ENCODE measurements around the gene ZNF273.
"Not testable (repeated sequence)": the region's sequence is repeated elsewhere in the genome, so short reads cannot be mapped to it uniquely, and the experiment has no call there.

ZNF273 gene

DNA sequence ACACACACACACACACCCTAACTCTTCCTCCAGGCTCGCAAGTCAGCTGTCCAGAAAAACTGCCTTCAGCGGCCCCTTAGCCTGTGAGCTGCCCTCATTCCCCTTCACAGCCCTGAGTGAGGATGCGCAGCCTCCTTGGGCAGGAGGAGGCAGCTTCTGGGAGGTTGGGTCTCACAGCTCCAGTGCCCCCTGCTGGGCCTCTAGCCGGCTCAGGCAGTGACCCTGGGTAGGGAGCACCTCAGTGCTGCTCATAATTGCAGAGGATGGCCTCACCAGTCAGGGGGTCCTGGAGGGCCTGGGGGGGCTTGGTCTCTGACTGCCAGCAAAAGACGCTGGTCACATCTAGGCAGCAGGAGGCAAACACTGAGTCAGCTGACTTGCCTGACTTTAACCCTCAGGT is 43.7 kb downstream of the ZNF273 start:
- DNase-seq (ENCODE audit: low read depth) = no peak

- DNase-seq (ENCODE audit: low read depth) = no peak
Measured at GRCh38 chr7:64947252-64948000, 44.4 kb downstream of the ZNF273 start.

- not testable (repeated sequence) for DNase-seq (ENCODE audit: low read depth)
Measured at GRCh38 chr7:64948774-64949173, 45.7 kb downstream of the ZNF273 start.

GRCh38 chr7:64950673-64951072 is 47.6 kb downstream of the ZNF273 start:
- DNase-seq (ENCODE audit: low read depth) = not testable (repeated sequence)

DNA sequence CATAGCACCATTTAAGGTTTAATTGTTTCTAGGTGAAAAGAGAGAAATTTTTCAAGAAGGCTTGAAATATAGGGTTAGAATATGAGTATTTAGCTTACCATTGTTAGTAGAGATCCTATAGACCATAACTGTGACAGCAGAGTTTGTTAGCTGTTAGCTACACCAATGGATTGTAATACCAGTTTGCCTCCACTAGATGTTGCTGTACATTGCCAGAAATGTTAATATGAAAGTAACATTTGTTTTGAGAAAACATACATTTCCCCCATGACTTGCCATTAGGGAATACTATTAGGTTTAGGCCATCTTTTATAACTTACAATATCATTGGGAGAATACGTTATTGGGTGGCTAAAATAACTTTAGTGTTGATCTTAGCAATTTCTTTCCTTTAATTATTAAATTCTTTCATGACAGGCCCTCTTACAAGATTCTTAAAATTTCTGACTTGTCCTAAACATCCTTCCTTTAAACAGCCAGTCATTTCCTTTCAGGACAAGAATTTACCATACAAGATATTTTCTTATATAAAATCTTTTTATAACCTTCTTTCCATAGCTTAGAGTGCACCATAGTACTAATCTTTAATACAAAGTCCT is 48.3 kb downstream of the ZNF273 start:
- DNase-seq (ENCODE audit: low read depth) = no peak

DNA sequence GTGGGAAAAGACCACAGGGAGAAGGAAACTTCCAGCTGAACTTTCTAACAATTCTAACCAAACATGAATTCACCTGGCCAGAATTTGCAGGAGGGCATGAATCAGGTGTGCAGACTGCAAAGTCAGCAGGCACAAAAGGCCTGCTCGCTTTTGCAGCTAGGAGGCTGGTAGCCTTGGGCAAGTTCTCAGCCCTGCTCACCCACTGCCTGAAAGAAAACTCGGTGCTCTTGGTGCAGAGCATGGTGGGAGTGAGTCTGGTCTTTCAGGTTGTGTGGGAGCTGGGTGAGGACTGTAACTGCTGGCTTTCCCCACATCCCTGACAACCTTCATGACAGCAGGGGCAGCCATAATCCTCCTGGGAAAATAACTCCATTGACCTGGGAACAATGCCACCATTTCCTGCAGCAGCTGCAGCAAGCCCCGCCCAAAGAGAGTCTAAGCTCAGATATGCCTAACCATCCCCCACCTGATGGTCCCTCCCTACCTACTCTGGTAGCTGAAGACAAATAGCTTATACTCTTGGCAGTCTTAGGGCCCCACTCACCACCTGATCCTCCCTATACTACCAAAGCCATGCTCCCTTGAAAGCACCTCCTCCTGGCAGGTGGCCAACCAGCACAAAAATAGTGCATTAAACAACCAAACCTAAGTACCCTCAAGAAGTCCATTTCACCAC is 56.1 kb downstream of the ZNF273 start:
- no peak for DNase-seq (ENCODE audit: low read depth)

GRCh38 chr7:64965594-64965993 is 62.5 kb downstream of the ZNF273 start:
- no peak for DNase-seq (ENCODE audit: low read depth)

GRCh38 chr7:64978497-64979203 is 75.6 kb downstream of the ZNF273 start:
- DNase-seq (ENCODE audit: low read depth) = no peak
